GM21367 (cell line): ENCODE measurements around the gene ZNF865.

Experiments
- ATAC-seq: cut with Tn5 transposase; IDR thresholded peaks from one replicate; pipeline ENCODE4 v1.9.1; 2021; ENCODE audit not compliant: unreplicated experiment

The ZNF865 gene

DNA sequence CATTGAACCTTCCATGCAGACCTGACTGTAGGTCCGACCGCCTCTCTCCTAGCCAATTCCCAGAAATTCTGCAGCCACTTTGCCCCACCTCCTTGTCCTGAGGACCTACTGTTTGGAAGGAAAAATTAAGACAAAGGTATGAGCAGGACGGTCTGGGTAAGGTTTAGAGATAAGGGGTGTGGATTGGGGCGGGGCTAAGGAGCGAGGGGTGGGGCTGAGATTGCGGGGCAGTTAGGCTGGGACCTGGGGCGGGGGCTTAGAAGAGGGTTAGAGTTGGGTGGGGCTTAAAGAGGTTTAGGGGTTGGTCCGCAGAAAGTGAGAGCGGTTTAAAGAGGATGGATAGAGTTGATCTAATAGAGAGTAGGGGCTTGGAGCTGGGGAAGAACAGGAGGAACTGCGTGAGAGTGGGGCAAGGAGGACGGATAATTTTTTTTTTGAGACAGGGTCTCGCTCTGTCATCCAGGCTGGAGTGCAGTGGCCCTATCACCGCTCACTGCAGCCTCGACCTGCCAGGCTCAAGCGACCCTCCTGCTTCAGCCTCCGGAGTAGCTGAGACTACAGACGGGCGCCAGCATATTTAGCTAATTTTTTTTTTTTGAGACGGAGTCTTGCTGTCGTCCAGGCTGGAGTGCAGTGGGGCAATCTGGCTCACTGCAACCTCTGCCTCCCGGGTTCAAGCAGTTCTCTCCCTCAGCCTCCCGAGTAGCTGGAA, 1.7 kb upstream of the ZNF865 start:
- no peak for ATAC-seq

- ATAC-seq, result peak; percentile 44
Observed at GRCh38 chr19:55605207-55605636, 225 bp upstream of the ZNF865 start.

- no peak for ATAC-seq
Observed at GRCh38 chr19:55606471-55606787, 982 bp downstream of the ZNF865 start.

- ATAC-seq, result no peak
Observed at GRCh38 chr19:55606817-55607216, 1.4 kb downstream of the ZNF865 start.

DNA sequence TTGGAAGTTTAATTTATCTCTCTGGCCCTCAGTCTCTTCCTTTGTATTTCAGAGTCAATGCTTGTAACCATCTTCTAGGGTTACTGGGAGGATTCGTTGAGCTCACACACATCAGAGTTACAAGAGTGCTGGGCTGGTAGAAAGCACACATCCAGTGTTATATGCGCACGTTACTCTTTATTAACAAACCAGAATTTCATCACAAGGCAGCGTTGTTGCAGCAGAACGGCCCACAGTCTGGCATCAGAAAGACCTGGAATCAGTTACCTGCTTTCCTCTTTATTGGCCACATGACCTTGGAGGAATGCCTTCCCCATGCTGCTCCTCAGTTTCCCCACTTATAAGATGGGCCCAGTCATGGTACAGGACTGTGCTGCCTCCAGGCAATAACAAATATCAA, 3.9 kb downstream of the ZNF865 start:
- ATAC-seq, result no peak

DNA sequence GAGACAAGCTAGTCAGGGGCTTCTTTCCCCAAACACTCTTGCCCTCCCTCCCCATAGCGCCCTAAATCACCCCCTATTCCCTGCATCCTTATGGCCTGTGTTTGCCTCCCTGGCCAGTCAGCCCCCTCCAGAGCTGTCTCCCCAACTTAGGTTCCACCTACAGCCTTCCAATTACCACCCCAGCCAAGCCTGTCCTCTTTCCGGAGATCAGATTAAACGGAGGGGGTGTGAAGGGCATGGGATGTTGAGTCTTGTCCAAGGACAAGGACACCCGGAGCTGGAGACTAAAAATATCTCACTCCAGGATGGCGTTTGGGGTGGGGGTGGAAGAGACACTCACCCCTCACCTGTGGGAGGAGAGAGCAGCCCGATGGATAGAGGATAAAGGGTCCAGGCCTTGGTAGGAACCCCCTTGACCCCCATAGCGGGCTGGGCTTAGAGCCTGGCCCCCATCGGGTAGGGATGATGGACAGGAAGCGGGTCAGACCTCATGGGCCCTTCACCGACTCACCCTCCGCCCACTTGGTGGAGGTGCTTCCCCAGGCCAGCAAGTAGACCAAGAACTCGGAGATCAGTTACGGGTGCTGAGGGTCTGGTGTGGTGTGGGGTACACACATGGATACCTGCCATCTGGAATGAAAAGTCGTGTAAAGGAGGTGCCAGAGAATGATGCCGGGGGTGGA, 6.0 kb downstream of the ZNF865 start:
- ATAC-seq, result no peak

- ATAC-seq, result no peak
Observed at GRCh38 chr19:55611983-55612645, 6.7 kb downstream of the ZNF865 start.

DNA sequence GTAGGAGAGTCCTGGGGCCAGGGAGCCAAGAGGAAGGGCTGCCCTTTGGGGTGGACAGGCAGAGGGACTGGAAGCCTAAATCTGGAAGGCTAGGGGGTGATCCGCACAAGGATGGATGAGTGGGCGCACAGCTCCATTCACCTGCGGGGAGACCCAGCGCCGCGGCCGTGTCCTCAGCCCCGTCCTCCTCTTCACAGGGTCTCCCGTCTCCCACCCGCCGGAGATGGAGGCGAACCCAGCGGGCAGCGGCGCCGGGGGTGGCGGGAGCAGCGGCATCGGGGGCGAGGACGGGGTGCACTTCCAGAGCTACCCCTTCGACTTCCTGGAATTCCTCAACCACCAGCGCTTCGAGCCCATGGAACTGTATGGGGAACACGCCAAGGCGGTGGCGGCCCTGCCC, 7.9 kb downstream of the ZNF865 start:
- no peak for ATAC-seq

GRCh38 chr19:55613930-55614710, 8.7 kb downstream of the ZNF865 start:
- ATAC-seq, result no peak

DNA sequence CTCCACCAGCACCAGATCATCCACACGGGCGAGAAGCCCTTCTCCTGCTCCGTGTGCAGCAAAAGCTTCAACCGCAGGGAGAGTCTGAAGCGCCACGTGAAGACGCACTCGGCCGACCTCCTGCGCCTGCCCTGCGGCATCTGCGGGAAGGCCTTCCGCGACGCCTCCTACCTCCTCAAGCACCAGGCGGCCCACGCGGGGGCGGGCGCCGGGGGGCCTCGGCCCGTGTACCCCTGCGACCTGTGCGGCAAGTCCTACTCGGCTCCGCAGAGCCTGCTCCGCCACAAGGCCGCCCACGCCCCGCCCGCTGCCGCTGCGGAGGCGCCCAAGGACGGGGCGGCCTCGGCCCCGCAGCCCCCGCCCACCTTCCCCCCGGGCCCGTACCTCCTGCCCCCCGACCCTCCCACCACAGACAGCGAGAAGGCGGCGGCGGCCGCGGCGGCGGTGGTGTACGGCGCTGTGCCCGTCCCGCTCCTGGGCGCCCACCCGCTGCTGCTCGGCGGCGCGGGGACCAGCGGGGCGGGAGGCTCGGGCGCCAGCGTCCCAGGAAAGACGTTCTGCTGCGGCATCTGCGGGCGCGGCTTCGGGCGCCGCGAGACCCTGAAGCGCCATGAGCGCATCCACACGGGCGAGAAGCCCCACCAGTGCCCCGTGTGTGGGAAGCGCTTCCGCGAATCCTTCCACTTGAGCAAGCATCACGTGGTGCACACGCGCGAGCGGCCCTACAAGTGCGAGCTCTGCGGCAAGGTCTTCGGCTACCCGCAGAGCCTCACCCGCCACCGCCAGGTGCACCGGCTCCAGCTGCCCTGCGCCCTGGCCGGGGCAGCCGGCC, 9.5 kb downstream of the ZNF865 start:
- no peak for ATAC-seq

DNA sequence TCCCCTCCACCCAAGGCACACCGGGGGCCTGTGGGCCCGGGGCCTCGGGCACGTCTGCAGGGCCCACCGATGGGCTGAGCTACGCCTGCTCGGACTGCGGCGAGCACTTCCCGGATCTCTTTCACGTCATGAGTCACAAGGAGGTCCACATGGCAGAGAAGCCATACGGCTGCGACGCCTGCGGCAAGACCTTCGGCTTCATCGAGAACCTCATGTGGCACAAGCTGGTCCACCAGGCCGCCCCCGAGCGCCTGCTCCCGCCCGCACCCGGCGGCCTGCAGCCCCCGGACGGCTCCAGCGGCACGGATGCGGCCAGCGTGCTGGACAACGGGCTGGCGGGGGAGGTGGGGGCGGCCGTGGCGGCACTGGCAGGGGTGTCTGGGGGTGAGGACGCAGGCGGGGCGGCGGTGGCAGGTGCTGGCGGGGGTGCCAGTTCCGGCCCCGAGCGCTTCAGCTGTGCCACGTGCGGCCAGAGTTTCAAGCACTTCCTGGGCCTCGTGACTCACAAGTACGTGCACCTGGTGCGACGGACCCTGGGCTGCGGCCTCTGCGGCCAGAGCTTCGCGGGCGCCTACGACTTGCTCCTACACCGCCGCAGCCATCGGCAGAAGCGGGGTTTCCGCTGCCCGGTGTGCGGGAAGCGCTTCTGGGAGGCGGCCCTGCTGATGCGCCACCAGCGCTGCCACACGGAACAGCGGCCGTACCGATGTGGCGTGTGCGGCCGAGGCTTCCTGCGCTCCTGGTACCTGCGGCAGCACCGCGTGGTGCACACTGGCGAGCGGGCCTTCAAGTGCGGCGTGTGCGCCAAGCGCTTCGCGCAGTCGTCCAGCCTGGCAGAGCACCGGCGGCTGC, 10.3 kb downstream of the ZNF865 start:
- ATAC-seq, result no peak

- ATAC-seq, result no peak
Observed at GRCh38 chr19:55616395-55616875, 11.0 kb downstream of the ZNF865 start.

DNA sequence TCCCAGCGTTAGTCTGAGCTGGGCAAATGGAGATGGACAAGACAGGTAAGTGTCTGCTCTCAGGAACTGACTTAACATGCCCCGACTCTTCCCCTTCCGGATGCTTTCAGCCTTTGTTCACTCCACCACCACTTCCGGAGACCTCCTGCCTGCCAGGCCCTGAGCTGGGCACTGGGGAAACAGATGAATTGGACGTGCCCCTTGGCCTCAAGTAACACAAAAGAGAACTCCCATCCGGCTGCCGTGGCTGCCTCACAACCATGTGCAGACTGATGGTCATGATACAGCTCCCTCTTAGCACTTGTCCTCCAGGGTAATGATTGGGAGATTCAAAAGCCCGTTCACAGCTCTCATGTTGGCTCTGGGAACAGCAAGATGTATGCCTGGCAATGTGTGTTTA, 12.0 kb downstream of the ZNF865 start:
- ATAC-seq, result no peak

GRCh38 chr19:55618426-55618825, 13.0 kb downstream of the ZNF865 start:
- ATAC-seq, result no peak

DNA sequence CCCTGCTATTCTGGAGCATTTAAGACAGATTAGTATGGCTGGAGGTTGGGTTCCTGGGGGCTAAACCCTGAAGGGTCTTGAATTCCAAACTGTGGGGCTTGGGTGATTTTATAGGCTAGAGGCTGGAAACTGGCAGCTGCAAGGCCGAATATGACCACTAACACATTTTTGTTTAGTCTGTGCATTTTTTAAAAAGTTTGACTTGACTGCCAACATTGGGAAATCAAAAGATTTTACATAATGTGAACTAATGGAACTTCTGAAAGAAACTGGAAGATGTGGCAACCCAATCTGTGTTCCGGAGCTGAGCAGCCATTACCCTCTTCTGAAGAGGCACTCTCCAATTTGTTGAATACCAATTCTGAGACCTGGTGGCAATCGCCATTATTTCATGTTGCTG, 13.8 kb downstream of the ZNF865 start:
- no peak for ATAC-seq

- no peak for ATAC-seq
Observed at GRCh38 chr19:55620410-55621204, 15.2 kb downstream of the ZNF865 start.

DNA sequence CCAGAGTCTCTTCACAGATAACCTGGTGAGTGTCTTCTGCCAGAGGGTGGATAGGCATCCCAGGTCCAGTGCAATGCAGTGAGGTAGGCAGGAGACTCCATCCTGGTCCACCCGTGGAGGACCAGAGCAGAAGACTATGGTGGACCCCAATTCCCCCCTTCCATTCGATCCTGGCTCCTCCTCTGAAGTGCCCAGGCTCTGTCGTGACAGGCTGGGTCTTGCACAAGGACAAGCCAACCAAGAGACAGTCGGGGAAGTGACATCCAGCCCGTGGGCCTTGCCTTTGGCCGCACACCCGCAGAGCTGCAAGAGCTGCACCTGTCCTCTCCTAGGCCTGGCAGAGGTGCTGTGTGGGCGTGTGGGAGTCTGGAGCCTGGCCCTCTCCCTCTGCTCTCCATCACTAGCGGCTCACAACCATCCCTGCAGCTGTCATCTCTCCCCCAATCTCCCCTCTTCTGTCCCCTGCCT, 15.8 kb downstream of the ZNF865 start:
- no peak for ATAC-seq

DNA sequence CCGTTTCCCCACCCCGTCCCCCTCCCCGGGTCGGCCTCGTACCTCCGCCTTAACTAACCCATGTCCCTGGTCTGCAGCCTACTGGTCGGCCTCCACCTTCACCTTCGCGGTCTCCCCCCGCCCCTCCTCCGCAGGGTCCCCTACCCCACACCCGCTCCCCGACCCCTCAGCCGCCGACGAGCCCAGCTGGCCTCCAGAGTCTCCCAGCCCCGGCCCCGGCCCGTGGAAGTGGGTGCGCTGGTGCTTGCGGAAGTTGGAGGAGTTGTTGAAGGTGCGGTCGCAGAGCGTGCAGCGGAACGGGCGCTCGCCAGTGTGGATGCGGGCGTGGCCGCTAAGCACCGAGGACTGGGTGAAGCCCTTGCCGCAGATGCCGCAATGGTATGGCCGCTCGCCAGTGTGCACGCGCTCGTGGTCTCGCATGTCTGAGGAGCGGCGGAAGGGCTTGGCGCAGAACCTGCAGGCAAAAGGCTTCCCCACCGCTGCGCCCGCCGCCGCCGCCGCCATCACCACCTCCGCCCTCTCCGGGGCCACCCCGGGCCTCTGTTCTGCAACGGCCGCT, 16.3 kb downstream of the ZNF865 start:
- no peak for ATAC-seq
